ENCODE results near the gene TRMT112. TPM values are rescaled to one million over a fixed set of nuclear protein-coding genes. Genes with fewer than 3 reads are reported as not detected.

Gene TRMT112
- total RNA-seq, 1 experiment from 2014 or later: 341 TPM

DNA sequence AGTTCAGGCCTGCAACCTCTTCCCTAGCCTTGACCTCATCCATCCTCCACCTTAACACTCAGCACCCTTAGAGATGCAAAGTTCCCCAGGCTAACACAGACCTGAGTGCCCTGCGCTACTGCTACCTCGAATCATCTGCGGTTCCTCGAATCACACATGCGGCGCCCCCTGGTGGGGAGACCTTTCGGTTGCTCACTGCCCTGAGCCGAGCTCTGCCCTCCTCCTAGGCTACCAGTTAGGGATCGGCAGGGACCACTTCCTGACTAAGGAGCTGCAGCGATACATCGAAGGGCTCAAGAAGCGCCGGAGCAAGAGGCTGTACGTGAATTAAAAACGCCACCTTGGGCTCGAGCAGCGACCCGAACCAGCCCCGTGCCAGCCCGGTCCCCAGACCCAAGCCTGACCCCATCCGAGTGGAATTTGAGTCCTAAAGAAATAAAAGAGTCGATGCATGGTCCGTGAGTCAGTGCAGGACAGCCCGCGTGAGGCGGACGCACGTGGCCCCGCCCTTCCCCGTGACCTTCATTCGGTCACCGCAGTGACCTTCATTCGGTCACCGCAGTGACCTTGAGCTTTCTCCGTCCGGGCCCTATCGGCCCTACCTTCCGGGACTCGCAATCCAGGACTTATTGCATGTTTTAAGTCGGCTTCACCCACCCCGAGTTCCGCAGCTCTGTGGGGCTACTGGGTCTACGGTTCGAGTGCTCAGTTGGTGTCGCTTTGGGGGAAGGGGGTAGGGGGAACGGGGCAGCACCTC lies 12.9 kb downstream of the TRMT112 start:
- Histone ChIP-seq H3K27ac (ENCODE audit: low read length) (peak overlapping the region; percentile 95), H3K36me3 (ENCODE audit: control insufficient read depth, insufficient read depth, low read length) (no peaks in the 10 kb centered on the region), H3K4me3 (ENCODE audit: low read depth in 2 of 2, low read length in 2 of 2) (peak overlapping the region; percentile 72 to 96), H3K9me3 (ENCODE audit: control insufficient read depth, insufficient read depth, low read depth, low read length) (no peaks in the 10 kb centered on the region), H3K27me3 (ENCODE audit: control insufficient read depth, insufficient read depth, low read length) (no peaks in the 10 kb centered on the region), H3K4me1 (ENCODE audit: control insufficient read depth, insufficient read depth, low read length) (peaks cover 15% of the 10 kb centered on the region)
- peak; percentile 67 for TF ChIP-seq POLR2AphosphoS5 (IDR thresholded peaks at IDR 0.05; ENCODE audit: low read depth, low read length)
- no peak for TF ChIP-seq TCF7L2 (IDR thresholded peaks at IDR 0.05; ENCODE audit: low read depth, low read length)
- TF ChIP-seq, protein P1, sequence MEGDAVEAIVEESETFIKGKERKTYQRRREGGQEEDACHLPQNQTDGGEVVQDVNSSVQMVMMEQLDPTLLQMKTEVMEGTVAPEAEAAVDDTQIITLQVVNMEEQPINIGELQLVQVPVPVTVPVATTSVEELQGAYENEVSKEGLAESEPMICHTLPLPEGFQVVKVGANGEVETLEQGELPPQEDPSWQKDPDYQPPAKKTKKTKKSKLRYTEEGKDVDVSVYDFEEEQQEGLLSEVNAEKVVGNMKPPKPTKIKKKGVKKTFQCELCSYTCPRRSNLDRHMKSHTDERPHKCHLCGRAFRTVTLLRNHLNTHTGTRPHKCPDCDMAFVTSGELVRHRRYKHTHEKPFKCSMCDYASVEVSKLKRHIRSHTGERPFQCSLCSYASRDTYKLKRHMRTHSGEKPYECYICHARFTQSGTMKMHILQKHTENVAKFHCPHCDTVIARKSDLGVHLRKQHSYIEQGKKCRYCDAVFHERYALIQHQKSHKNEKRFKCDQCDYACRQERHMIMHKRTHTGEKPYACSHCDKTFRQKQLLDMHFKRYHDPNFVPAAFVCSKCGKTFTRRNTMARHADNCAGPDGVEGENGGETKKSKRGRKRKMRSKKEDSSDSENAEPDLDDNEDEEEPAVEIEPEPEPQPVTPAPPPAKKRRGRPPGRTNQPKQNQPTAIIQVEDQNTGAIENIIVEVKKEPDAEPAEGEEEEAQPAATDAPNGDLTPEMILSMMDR (IDR thresholded peaks at IDR 0.05): peak; percentile 99
- peak; percentile 85 for DNase-seq (ENCODE audit: low read depth, low spot score)
- CTCF ChIA-PET: interaction anchor here (0.5 to 2.3 kb wide), 8 partner anchors 13 to 1414 kb away, joined by 3 to 25 read pairs (median 4); partner anchors contain the start of genes GPR137, PLCB3, PRDX5 and TRMT112
- POLR2A ChIA-PET: interaction anchor here (0.6 to 1.5 kb wide), 5 partner anchors 13 to 315 kb away, joined by 4 to 10 read pairs (median 7); partner anchors contain the start of genes GPR137 and PRDX5
- in situ Hi-C loops (cut with HindIII; ENCODE audit: low pct_unique_long_range_greater_than_20kb, low sequenced_read_pairs): no loop called here
- ATAC-seq: peak; percentile 60
- BruUV-seq (replicated peaks): TSS peak; percentile 99
- intact Hi-C loops (cut with micrococcal nuclease; ENCODE audit: unreplicated experiment): loop anchor here (10.0 kb wide), 1 partner anchor 60 kb away; the partner anchor contains the start of genes FKBP2 and PPP1R14B

- DNase-seq (ENCODE audit: low read depth, low spot score) (no peak), ATAC-seq (no peak)
- no peaks in the 10 kb centered on the region for H3K9me3 ChIP-seq (ENCODE audit: control insufficient read depth, insufficient read depth, low read depth, low read length)
- no peaks in the 10 kb centered on the region for H3K36me3 ChIP-seq (ENCODE audit: control insufficient read depth, insufficient read depth, low read length)
- no peak for TF ChIP-seq TCF7L2 (IDR thresholded peaks at IDR 0.05; ENCODE audit: low read depth, low read length)
- TF ChIP-seq, protein P1 (IDR thresholded peaks at IDR 0.05): no peak
- TF ChIP-seq POLR2AphosphoS5 (IDR thresholded peaks at IDR 0.05; ENCODE audit: low read depth, low read length): no peak
- TF ChIP-seq REST (IDR thresholded peaks at IDR 0.05; ENCODE audit: insufficient read depth in 1 of 2, low read depth in 2 of 2, low read length in 1 of 2): no peak
- no peak for TF ChIP-seq SIN3A (IDR thresholded peaks at IDR 0.05; ENCODE audit: borderline replicate concordance, insufficient read depth, low read depth, low read length)
- ChIA-PET CTCF (interaction anchor here (0.5 to 2.3 kb wide), 7 partner anchors 14 to 53 kb away, joined by 3 to 25 read pairs (median 4); partner anchors contain the start of genes BAD, GPR137, PRDX5 and TRMT112), POLR2A (interaction anchor here (0.6 to 1.5 kb wide), 2 partner anchors 19 to 98 kb away, joined by 9 to 10 read pairs; partner anchors contain the start of gene GPR137)
- peak overlapping the region; percentile 95 for H3K27ac ChIP-seq (ENCODE audit: low read length)
- in situ Hi-C loops (cut with HindIII; ENCODE audit: low pct_unique_long_range_greater_than_20kb, low sequenced_read_pairs): no loop called here
- H3K4me1 ChIP-seq (ENCODE audit: control insufficient read depth, insufficient read depth, low read length): peaks cover 15% of the 10 kb centered on the region
- H3K27me3 ChIP-seq (ENCODE audit: control insufficient read depth, insufficient read depth, low read length): no peaks in the 10 kb centered on the region
- intact Hi-C loops (cut with micrococcal nuclease; ENCODE audit: unreplicated experiment): loop anchor here (10.0 kb wide), 1 partner anchor 59 kb away; the partner anchor contains the start of genes FKBP2 and PPP1R14B
- peak overlapping the region; percentile 72 to 96 for H3K4me3 ChIP-seq (ENCODE audit: low read depth in 2 of 2, low read length in 2 of 2)
- BruUV-seq (replicated peaks): no TSS peak
Measured at GRCh38 chr11:64304032-64304315, 13.4 kb downstream of the TRMT112 start.
